Peyer's patch (tissue), 4 donors: ENCODE results near the gene PPP1R14D. TPM values are rescaled to one million over a fixed set of nuclear protein-coding genes. Genes with fewer than 3 reads are reported as not detected.
A peak's percentile ranks its signal among the peaks of the same experiment; 100 is the strongest.

Source experiments
- DNase-seq, 3 donors: peaks; one replicate each; pipeline ENCODE4 v3.0.0-alpha.2; 2017 to 2019
- H3K27ac ChIP-seq, 4 donors: fragments of 200-600 bp; sonication (generic); one replicate each; pipeline ENCODE4 v1.5.1; 2016 to 2019
- H3K27me3 ChIP-seq, 2 donors: fragments of 200-600 bp; sonication (generic); one replicate each; pipeline ENCODE4 v1.5.1; 2019
- H3K36me3 ChIP-seq, 3 donors: fragments of 200-600 bp; sonication (generic); one replicate each; pipeline ENCODE4 v1.5.1; 2016 to 2019
- H3K4me1 ChIP-seq, 4 donors: fragments of 200-600 bp; sonication (generic); one replicate each; pipeline ENCODE4 v1.5.1; 2016 to 2019
- H3K4me3 ChIP-seq, 4 donors: fragments of 200-600 bp; sonication (generic); 1 replicate in 3 of 4; 2 replicates in 1 of 4; pipeline ENCODE4 v1.5.1; 2016 to 2019; ENCODE audit warnings: mild to moderate bottlenecking in 1 of 4
- H3K9me3 ChIP-seq, 4 donors: fragments of 200-600 bp; sonication (generic); one replicate each; pipeline ENCODE4 v1.5.1; 2016 to 2019; ENCODE audit warnings: mild to moderate bottlenecking in 1 of 4
- CTCF ChIP-seq, 6 experiments: fragments of 450-650 bp in 4 of 6; fragments of 200-600 bp in 2 of 6; sonication (generic) in 1 of 6; IDR thresholded peaks; one replicate each; pipeline ENCODE4 v1.5.1; 2017 to 2019; ENCODE audit warnings: antibody characterized with exemption in 6 of 6, mild to moderate bottlenecking in 3 of 6, moderate library complexity in 1 of 6
- POLR2A ChIP-seq, 2 donors: fragments of 450-650 bp; IDR thresholded peaks; one replicate each; pipeline ENCODE4 v1.5.1; 2017; ENCODE audit warnings: antibody characterized with exemption in 2 of 2, mild to moderate bottlenecking in 2 of 2, moderate library complexity in 2 of 2
- total RNA-seq, 4 donors: library from RNA; depleted of rRNA; stranded (reverse); fragments of >200 nt; gene quantifications; one replicate each; pipeline ENCODE4 v1.1.0, GENCODE V29; 2016

PPP1R14D gene
- total RNA-seq, 4 donors from 2014 or later: 42.9 to 217 (median 148) TPM

- peak in 1 of 3 donors; percentile 74 for DNase-seq
- H3K4me3 ChIP-seq: peak overlapping the region in 1 of 4 donors; percentile 21
- no peaks in the 10 kb centered on the region for H3K27me3 ChIP-seq
- H3K4me1 ChIP-seq: peaks cover 9 to 51% (median 12%) of the 10 kb centered on the region in 4 donors
- TF ChIP-seq POLR2A (IDR thresholded peaks at IDR 0.05) (no peak), CTCF (IDR thresholded peaks at IDR 0.05) (no peak)
- H3K9me3 ChIP-seq: no peaks in the 10 kb centered on the region
- H3K27ac ChIP-seq: peak overlapping the region in 3 of 4 donors; percentile 46 to 63 (median 52)
- H3K36me3 ChIP-seq: peaks cover 0 to 48% (median 0%) of the 10 kb centered on the region in 3 donors
These were observed 22.1 kb upstream of the PPP1R14D start for GRCh38 chr15:40850576-40851112.

- DNase-seq: peak; percentile 55 to 92 (median 86)
- Histone ChIP-seq H3K9me3 (no peaks in the 10 kb centered on the region), H3K4me1 (peaks cover 4 to 41% (median 16%) of the 10 kb centered on the region in 4 donors), H3K27me3 (no peaks in the 10 kb centered on the region), H3K27ac (peak overlapping the region; percentile 62 to 94 (median 88)), H3K36me3 (peaks cover 0 to 18% (median 0%) of the 10 kb centered on the region in 3 donors), H3K4me3 (peak overlapping the region in 3 of 4 donors; percentile 11 to 73 (median 69))
- TF ChIP-seq POLR2A (IDR thresholded peaks at IDR 0.05) (peak; percentile 62 to 96), CTCF (IDR thresholded peaks at IDR 0.05) (peak in 3 of 6 experiments; percentile 46 to 55 (median 48))
These were observed 18.9 kb upstream of the PPP1R14D start for GRCh38 chr15:40847223-40847961.

GRCh38 chr15:40846841-40847222 is 18.3 kb upstream of the PPP1R14D start:
- DNase-seq: peak in 1 of 3 donors; percentile 51
- Histone ChIP-seq H3K27ac (peak overlapping the region; percentile 62 to 94 (median 88)), H3K36me3 (peaks cover 0 to 18% (median 0%) of the 10 kb centered on the region in 3 donors), H3K27me3 (no peaks in the 10 kb centered on the region), H3K4me1 (peaks cover 0 to 36% (median 14%) of the 10 kb centered on the region in 4 donors), H3K9me3 (no peaks in the 10 kb centered on the region), H3K4me3 (peak overlapping the region in 2 of 4 donors; percentile 69 to 73)
- no peak for TF ChIP-seq CTCF (IDR thresholded peaks at IDR 0.05)
- peak in 1 of 2 donors; percentile 39 for TF ChIP-seq POLR2A (IDR thresholded peaks at IDR 0.05)

- peak in 2 of 3 donors; percentile 82 to 87 for DNase-seq
- peak overlapping the region in 3 of 4 donors; percentile 60 to 73 (median 69) for H3K4me3 ChIP-seq
- H3K27me3 ChIP-seq: no peaks in the 10 kb centered on the region
These were observed 17.2 kb upstream of the PPP1R14D start for GRCh38 chr15:40845511-40846284.

More at GRCh38 chr15:40845511-40846284, 17.2 kb upstream of the PPP1R14D start:
- peaks cover 0 to 9% (median 0%) of the 10 kb centered on the region in 3 donors for H3K36me3 ChIP-seq
- peaks cover 0 to 25% (median 14%) of the 10 kb centered on the region in 4 donors for H3K4me1 ChIP-seq
- TF ChIP-seq POLR2A (IDR thresholded peaks at IDR 0.05) (peak; percentile 71 to 83), CTCF (IDR thresholded peaks at IDR 0.05) (no peak)
- H3K27ac ChIP-seq: peak overlapping the region in 3 of 4 donors; percentile 83 to 94 (median 92)
- H3K9me3 ChIP-seq: no peaks in the 10 kb centered on the region
